ENCODE results near the gene ADAMTS1.
A peak's percentile ranks its signal among the peaks of the same experiment; 100 is the strongest.

The ADAMTS1 gene

DNA sequence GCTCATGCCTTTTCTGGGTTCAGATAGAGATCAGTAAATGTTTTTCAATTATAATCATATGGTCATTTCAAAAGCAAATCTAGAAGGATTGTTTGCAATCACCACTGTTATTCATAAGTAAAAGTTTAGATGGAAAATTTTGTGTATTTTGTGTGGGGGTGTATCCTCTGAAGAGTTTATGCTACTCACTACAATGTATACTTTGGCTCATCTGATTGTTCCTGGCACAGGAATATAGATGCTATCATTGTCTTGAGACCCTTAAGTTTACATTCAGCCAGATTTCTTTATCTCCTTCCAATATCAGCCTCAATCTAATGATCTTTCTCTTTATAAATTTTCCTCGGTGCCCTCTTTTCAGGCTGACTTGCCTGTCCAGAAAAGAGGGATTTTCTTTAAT is 33.0 kb downstream of the ADAMTS1 start:
- no peak for DNase-seq (ENCODE audit: low spot score)

GRCh38 chr21:26811482-26811881 is 33.7 kb downstream of the ADAMTS1 start:
- no peak for DNase-seq (ENCODE audit: low spot score)

DNA sequence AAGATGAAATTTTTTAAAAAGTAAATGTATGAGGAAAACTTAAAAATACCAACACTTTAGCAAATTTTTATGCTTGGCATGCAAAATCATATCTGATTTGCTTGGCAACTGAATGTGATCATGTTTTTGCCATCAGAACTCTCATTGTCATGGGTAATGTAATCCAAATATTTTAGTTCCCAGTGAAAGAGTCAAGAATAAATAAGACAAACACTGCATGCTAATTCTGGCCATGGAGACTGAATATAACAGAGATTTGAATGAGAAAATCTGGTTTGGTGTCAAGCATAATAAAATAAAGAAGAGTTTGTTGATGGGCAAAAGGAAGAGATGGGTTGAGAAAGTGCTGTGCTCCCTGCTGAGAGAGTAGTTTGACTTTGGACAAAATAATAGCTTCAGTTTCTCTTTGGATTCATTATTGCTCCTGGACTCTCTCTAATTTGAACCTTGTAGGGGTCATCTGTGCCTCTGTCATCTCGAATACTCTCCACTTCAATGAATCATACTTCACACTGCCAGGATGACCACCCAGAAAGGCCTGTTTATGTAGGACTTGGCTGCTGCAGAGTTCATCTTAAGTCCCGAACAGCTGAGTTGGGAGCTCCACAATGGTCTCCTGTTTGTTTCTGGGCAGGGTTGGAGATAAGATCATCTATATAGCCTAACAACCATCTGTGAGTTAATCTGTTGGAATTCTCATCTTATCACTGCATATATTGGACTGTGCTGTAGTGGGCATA is 34.4 kb downstream of the ADAMTS1 start:
- no peak for DNase-seq (ENCODE audit: low spot score)

DNA sequence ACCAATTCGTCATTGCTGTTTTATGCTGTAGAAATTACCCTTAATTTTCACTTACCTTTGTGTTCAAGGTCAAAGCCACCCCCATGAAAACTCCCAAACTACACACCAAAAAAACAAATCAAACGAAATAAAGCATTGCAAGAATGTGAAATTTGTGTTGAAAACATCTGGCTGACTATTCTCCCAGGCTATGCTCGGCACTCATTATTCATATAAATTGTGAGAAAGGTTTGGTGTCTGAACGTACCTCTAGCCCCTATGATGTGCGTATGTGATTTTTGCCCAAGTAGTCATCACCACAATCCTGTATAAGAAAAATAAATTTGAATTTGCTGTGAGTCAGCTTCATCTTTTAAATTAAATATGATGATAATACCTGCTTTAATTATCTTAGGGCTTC is 34.9 kb downstream of the ADAMTS1 start:
- DNase-seq (ENCODE audit: low spot score) = no peak

- no peak for DNase-seq (ENCODE audit: low spot score)
Measured at GRCh38 chr21:26809745-26810144, 35.5 kb downstream of the ADAMTS1 start.

DNA sequence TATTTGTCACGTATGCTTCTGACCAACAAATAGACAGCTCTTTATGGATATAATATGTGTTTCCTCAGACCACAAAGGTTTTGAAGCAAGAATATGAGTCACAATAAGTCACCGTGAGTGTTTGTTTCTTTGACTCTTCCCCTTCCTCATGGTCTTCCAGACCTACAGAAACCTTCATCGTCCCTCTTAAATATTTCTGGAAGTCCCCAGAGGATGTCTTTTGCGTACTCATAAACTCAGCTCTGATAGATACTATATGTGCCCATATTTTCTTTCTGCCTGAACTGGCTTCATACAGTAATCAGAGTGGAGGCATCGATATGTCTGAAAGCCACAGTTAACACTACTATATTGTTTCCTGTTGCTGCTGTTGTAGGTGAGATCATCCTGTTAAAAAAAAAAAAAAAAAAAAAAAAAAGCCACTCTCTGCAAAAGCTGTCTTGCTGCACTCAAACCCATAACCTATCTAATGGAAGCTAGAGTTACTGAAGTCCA is 38.4 kb downstream of the ADAMTS1 start:
- DNase-seq (ENCODE audit: low spot score) = no peak

DNA sequence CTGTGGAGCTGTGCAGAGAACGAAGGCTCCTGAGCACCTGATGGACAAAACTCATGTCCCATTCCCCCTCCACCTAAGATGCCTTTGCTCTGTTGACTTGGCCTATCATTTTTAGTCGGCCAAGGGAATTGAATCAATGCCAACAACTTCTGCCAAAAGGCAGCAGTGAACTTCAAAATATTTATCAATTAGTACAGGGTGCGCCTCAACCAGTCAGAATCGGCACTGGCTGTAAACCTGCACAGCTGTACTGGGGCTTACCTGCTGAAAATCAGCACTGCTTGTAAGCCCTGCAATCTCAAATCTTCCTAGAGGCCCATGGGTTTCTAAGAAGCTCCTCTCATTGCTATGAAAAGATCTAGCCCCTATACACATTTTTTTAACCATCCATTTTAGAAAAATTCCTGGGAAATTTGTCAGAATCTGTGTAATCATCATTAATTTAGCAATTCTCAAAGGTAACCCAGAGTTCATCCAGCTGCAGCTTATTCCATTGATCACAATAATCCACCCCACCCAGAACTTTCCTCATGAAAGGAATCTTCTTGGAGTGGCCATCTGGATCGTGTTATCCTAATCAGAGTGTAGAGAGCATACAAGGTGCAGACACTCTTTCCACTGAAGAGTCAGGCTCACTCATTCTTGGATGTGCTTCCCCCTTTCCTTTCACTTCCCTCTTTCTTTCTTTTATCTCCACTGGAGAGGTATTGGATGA is 40.2 kb downstream of the ADAMTS1 start:
- no peak for DNase-seq (ENCODE audit: low spot score)

DNA sequence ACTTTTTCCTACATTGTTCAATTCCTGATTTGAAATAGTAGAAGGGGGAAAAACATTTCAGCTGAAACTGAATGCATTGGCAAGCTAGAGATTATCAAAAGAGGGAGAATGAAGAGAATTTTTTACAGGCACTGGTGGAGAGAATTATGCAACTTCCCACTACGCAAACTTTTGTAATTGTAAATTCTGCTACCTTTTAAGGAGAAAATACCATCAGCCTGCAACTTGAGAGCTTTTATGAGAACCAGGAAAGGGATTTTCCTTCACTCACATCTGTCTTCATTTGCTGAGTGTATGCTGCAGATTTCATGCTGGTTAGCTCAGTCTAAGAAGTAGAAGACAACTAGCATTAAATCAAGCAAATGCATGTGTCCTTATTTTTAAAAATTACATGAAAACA is 43.7 kb downstream of the ADAMTS1 start:
- DNase-seq (ENCODE audit: low spot score) = no peak

DNA sequence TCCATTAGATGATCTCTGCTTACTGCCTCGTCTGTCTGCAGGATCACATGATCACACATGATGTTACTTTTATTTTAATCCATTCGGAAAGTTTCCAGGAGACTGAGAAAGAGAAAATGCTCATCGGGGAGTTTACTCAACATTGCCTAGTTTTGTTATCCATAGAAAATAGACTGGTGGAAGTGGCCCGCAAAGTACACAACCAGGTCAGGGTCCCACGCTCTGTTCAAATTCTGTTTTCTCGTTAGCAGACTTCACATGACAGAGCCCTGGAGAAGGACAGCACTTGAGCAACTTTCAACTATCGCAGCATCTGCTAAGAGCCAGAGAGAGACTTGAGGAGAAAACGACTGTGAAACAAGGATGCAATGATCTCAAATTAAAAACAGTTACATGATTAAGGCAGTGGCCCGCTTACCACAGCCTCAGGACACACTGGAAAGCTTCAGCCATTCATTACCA is 44.2 kb downstream of the ADAMTS1 start:
- no peak for DNase-seq (ENCODE audit: low spot score)

- DNase-seq (ENCODE audit: low spot score) = no peak
Measured at GRCh38 chr21:26800455-26800854, 44.8 kb downstream of the ADAMTS1 start.

DNA sequence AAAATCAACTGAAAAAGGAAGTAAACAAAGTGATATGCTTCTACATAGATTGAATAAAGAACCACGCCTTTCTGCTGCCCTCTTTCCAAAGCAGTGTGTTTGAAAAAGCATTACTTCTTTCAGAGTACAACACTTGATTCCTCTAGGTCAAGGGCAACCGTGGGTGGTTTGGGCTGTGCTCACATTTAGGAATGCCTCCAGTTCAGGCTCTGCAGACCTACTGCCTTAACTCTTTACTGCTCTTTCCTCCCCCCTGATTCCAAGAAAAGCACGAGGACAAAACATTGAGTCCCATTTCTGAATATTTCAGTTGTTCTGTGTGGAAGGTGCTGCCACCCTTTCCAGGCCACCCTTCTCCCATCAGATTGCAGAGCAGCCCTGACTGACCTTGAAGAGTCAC is 45.2 kb downstream of the ADAMTS1 start:
- no peak for DNase-seq (ENCODE audit: low spot score)

DNA sequence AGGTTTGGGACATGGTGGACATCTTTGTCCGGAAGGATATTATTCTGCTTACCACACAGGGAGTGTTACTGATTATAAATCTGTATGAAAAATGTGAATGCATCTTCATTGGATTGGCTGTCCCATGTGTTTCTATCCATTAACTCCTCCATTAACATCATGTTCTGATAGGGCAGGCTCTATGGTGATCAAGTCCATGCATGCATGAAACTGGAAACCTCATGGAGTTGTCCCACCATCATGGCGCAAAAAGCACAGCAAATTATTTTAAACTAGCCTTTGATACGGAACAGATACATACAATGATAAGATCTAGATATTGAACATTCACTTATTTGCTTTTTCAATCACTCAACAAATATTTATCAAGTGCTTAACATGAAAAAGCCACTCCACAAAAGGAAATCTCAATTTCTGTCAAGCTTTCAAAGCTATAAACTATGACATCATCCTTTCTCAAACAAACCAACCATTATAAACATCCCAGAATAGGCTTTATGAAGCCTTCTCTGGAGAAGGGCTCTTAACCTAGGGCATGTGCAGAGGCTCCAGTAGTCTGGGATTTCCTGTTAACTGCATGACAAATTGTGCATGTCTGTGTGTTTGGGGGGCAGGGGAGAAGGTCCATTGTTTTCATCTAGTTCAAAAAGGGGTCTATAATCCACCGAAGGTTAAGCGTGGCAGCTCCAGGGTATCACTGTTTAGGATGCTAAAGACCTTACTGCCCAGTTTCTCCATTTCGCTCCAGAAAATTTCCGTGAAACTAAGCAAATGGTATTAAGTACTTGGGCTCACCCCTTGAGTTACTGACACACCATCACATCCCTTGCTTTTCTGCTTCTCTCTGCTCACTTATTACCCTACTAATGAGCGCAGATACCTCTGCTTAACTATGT is 46.1 kb downstream of the ADAMTS1 start:
- DNase-seq (ENCODE audit: low spot score) = no peak

GRCh38 chr21:26797878-26798456 is 47.2 kb downstream of the ADAMTS1 start:
- no peak for DNase-seq (ENCODE audit: low spot score)

- peak; percentile 83 for DNase-seq (ENCODE audit: low spot score)
Measured at GRCh38 chr21:26795866-26796329, 49.3 kb downstream of the ADAMTS1 start.

- peak; percentile 24 for DNase-seq (ENCODE audit: low spot score)
Measured at GRCh38 chr21:26795412-26795805, 49.8 kb downstream of the ADAMTS1 start.

- DNase-seq (ENCODE audit: low spot score) = no peak
Measured at GRCh38 chr21:26794597-26795411, 50.4 kb downstream of the ADAMTS1 start.

GRCh38 chr21:26790296-26790695 is 54.9 kb downstream of the ADAMTS1 start:
- no peak for DNase-seq (ENCODE audit: low spot score)

- no peak for DNase-seq (ENCODE audit: low spot score)
Measured at GRCh38 chr21:26788790-26789189, 56.4 kb downstream of the ADAMTS1 start.

Measured in putamen (tissue), 1 donor.